CD14-positive monocyte (primary cell): ENCODE data around the gene RAB31. TPM values are rescaled to one million over a fixed set of nuclear protein-coding genes. Genes with fewer than 3 reads are reported as not detected.

Experiments
- DNase-seq, 3 donors: peaks; one replicate each; pipeline ENCODE4 v3.0.0-alpha.2; 2011 to 2022
- H2AFZ ChIP-seq: 2 replicates; pipeline ENCODE4 v1.6.0; 2012; ENCODE audit warnings: mild to moderate bottlenecking, low read depth, low read length, inconsistent platforms; ENCODE audit not compliant: insufficient read depth, poor library complexity, severe bottlenecking
- H3K27ac ChIP-seq, 2 donors: 1 replicate in 1 of 2; 2 replicates in 1 of 2; pipeline ENCODE4 v1.5.1; 2012 to 2013; ENCODE audit warnings: low read length in 2 of 2, control low read depth in 1 of 2, inconsistent platforms in 1 of 2, low read depth in 1 of 2, mild to moderate bottlenecking in 1 of 2
- H3K27me3 ChIP-seq, 2 donors: one replicate each; pipeline versions ENCODE4 v1.6.0 to v1.6.1; 2011 to 2013; ENCODE audit warnings: low read length in 2 of 2; ENCODE audit not compliant: control insufficient read depth in 2 of 2, insufficient read depth in 2 of 2
- H3K36me3 ChIP-seq, 2 donors: replicated peaks in 1 of 2; 1 replicate in 1 of 2; 2 replicates in 1 of 2; pipeline versions ENCODE4 v1.5.1 to v1.6.1; 2012 to 2013; ENCODE audit warnings: low read length in 2 of 2, control low read depth in 1 of 2, inconsistent platforms in 1 of 2, mild to moderate bottlenecking in 1 of 2; ENCODE audit not compliant: insufficient read depth in 2 of 2, control insufficient read depth in 1 of 2
- H3K4me1 ChIP-seq, 2 donors: 1 replicate in 1 of 2; 2 replicates in 1 of 2; pipeline versions ENCODE4 v1.5.1 to v1.6.1; 2012 to 2013; ENCODE audit warnings: low read length in 2 of 2, control low read depth in 1 of 2, inconsistent platforms in 1 of 2, mild to moderate bottlenecking in 1 of 2, moderate library complexity in 1 of 2; ENCODE audit not compliant: insufficient read depth in 2 of 2, control insufficient read depth in 1 of 2
- H3K4me2 ChIP-seq: replicated peaks from 2 replicates; pipeline ENCODE3; 2012; ENCODE audit warnings: low read length, moderate library complexity, mild to moderate bottlenecking; ENCODE audit not compliant: poor library complexity, severe bottlenecking; ENCODE audit errors: extremely low read depth
- H3K4me3 ChIP-seq, 3 experiments: fragments of 200-600 bp in 1 of 3; sonication (generic) in 1 of 3; replicated peaks in 1 of 3; 1 replicate in 2 of 3; 2 replicates in 1 of 3; pipeline ENCODE4 v1.5.1; 2011 to 2013; ENCODE audit warnings: low read length in 3 of 3, mild to moderate bottlenecking in 3 of 3, control low read depth in 2 of 3, low read depth in 2 of 3, inconsistent platforms in 1 of 3, moderate library complexity in 1 of 3
- H3K79me2 ChIP-seq: 2 replicates; pipeline ENCODE4 v1.6.0; 2012; ENCODE audit warnings: mild to moderate bottlenecking, control low read depth, inconsistent platforms, low read length, moderate library complexity; ENCODE audit not compliant: insufficient read depth
- H3K9ac ChIP-seq: 2 replicates; pipeline ENCODE4 v1.6.0; 2017; ENCODE audit warnings: low read length, mild to moderate bottlenecking; ENCODE audit not compliant: insufficient read depth, poor library complexity, severe bottlenecking
- H3K9me3 ChIP-seq, 2 donors: replicated peaks in 1 of 2; 1 replicate in 1 of 2; 2 replicates in 1 of 2; pipeline versions ENCODE4 v1.5.1 to v1.6.1; 2012 to 2013; ENCODE audit warnings: low read length in 2 of 2, control low read depth in 1 of 2; ENCODE audit not compliant: control insufficient read depth in 1 of 2, insufficient read depth in 1 of 2
- H4K20me1 ChIP-seq: 2 replicates; pipeline ENCODE4 v1.6.0; 2012; ENCODE audit warnings: mild to moderate bottlenecking, low read length, control low read depth, moderate library complexity; ENCODE audit not compliant: insufficient read depth
- H3K27ac Mint-ChIP-seq, 7 donors: one replicate each; pipeline ENCODE4 v1.8.0; 2020; ENCODE audit warnings: mild to moderate bottlenecking in 7 of 7, mixed read lengths in 7 of 7, moderate library complexity in 6 of 7, inconsistent platforms in 2 of 7
- H3K27me3 Mint-ChIP-seq, 3 donors: one replicate each; pipeline ENCODE4 v1.8.0; 2021 to 2022; ENCODE audit warnings: low read depth in 3 of 3, mild to moderate bottlenecking in 3 of 3, mixed read lengths in 3 of 3, moderate library complexity in 3 of 3, inconsistent platforms in 1 of 3
- H3K36me3 Mint-ChIP-seq, 2 donors: one replicate each; pipeline ENCODE4 v1.8.0; 2020; ENCODE audit warnings: mixed read lengths in 2 of 2, inconsistent platforms in 1 of 2, mild to moderate bottlenecking in 1 of 2
- H3K4me1 Mint-ChIP-seq: one replicate; pipeline ENCODE4 v1.8.0; 2020; ENCODE audit warnings: mild to moderate bottlenecking, mixed read lengths
- H3K4me3 Mint-ChIP-seq, 2 donors: one replicate each; pipeline ENCODE4 v1.8.0; 2020; ENCODE audit warnings: mild to moderate bottlenecking in 2 of 2, mixed read lengths in 2 of 2, moderate library complexity in 1 of 2
- H3K9me3 Mint-ChIP-seq, 7 donors: one replicate each; pipeline ENCODE4 v1.8.0; 2020 to 2022; ENCODE audit warnings: mixed read lengths in 7 of 7, mild to moderate bottlenecking in 6 of 7, moderate library complexity in 6 of 7, inconsistent platforms in 2 of 7
- CTCF ChIP-seq: fragments of 200-600 bp; IDR thresholded peaks from one replicate; pipeline ENCODE4 v1.8.0; 2022; ENCODE audit warnings: antibody characterized with exemption, mild to moderate bottlenecking
- whole genome bisulfite sequencing: methylation state at CpG from one replicate; pipeline ENCODE4 v1.1.5; 2013; ENCODE audit warnings: missing lambda C conversion rate; ENCODE audit not compliant: insufficient coverage; 5-methylcytosine and 5-hydroxymethylcytosine counted together
- intact Hi-C, 2 donors: fragments of 100-400 bp; cut with micrococcal nuclease; formaldehyde crosslinking; loops; one replicate each; pipeline versions ENCODE4 v1.15.0 to v1.15.1; 2023
- polyA plus RNA-seq, 3 donors: library from polyadenylated mRNA; depleted of rRNA in 1 of 3; unstranded in 2 of 3; stranded (reverse) in 1 of 3; fragments of 300-500 nt in 2 of 3; fragments of >200 nt in 1 of 3; fragmentation: Illumina TruSeq in 2 of 3; gene quantifications; 1 replicate in 2 of 3; 2 replicates in 1 of 3; pipeline ENCODE4 v1.2.3, GENCODE V29; 2012 to 2021

The RAB31 gene
- polyA plus RNA-seq, 3 donors, result 106 to 367 (median 348) TPM

GRCh38 chr18:9661564-9661963, 46.5 kb upstream of the RAB31 start:
- Histone ChIP-seq H3K9me3 (no peaks in the 10 kb centered on the region), H3K79me2 (no peaks in the 10 kb centered on the region), H3K27ac (no peak overlapping the region), H3K27me3 (no peaks in the 10 kb centered on the region), H3K36me3 (no peaks in the 10 kb centered on the region), H3K4me1 (no peaks in the 10 kb centered on the region), H3K4me2 (no peak overlapping the region), H3K9ac (no peak overlapping the region), H3K4me3 (no peak overlapping the region), H4K20me1 (no peaks in the 10 kb centered on the region), H2AFZ (no peak overlapping the region)
- H3K4me1 Mint-ChIP-seq, result no peaks in the 10 kb centered on the region
- H3K9me3 Mint-ChIP-seq, result no peaks in the 10 kb centered on the region
- no peak overlapping the region for H3K4me3 Mint-ChIP-seq
- TF ChIP-seq CTCF, result no peak
- H3K27me3 Mint-ChIP-seq, result peaks cover 0 to 8% (median 3%) of the 10 kb centered on the region in 3 donors
- H3K36me3 Mint-ChIP-seq, result no peaks in the 10 kb centered on the region
- WGBS, result 75% methylated on average over 1 of the region's 1 CpG
- intact Hi-C loops, result no loop called here
- no peak overlapping the region for H3K27ac Mint-ChIP-seq
- DNase-seq, result no peak

GRCh38 chr18:9663377-9663776, 44.7 kb upstream of the RAB31 start:
- Histone ChIP-seq H4K20me1 (no peaks in the 10 kb centered on the region), H3K9ac (no peak overlapping the region), H3K4me1 (no peaks in the 10 kb centered on the region), H3K27ac (no peak overlapping the region), H3K27me3 (no peaks in the 10 kb centered on the region), H3K4me2 (no peak overlapping the region), H3K9me3 (no peaks in the 10 kb centered on the region), H3K36me3 (no peaks in the 10 kb centered on the region), H2AFZ (no peak overlapping the region), H3K79me2 (no peaks in the 10 kb centered on the region), H3K4me3 (no peak overlapping the region)
- no peak for DNase-seq
- Mint-ChIP-seq H3K36me3 (no peaks in the 10 kb centered on the region), H3K27me3 (peaks cover 0 to 9% (median 3%) of the 10 kb centered on the region in 3 donors), H3K9me3 (peaks cover 0 to 5% (median 1%) of the 10 kb centered on the region in 7 donors), H3K27ac (no peak overlapping the region), H3K4me1 (no peaks in the 10 kb centered on the region), H3K4me3 (no peak overlapping the region)
- 96% methylated on average over 6 of the region's 8 CpGs for WGBS
- TF ChIP-seq CTCF, result no peak
- intact Hi-C loops, result no loop called here
